NCI-H2227 treated with DMSO at 0.1 percent for 48 hours (cell line): ENCODE data around the gene NCLN.
A peak's percentile ranks its signal among the peaks of the same experiment; 100 is the strongest.
"Not testable (repeated sequence)": the region's sequence is repeated elsewhere in the genome, so short reads cannot be mapped to it uniquely, and the experiment has no call there.

ENCODE experiments used
- DNase-seq: peaks from one replicate; lab custom pipeline; 2025; lab: John Stamatoyannopoulos, UW

NCLN gene

DNA sequence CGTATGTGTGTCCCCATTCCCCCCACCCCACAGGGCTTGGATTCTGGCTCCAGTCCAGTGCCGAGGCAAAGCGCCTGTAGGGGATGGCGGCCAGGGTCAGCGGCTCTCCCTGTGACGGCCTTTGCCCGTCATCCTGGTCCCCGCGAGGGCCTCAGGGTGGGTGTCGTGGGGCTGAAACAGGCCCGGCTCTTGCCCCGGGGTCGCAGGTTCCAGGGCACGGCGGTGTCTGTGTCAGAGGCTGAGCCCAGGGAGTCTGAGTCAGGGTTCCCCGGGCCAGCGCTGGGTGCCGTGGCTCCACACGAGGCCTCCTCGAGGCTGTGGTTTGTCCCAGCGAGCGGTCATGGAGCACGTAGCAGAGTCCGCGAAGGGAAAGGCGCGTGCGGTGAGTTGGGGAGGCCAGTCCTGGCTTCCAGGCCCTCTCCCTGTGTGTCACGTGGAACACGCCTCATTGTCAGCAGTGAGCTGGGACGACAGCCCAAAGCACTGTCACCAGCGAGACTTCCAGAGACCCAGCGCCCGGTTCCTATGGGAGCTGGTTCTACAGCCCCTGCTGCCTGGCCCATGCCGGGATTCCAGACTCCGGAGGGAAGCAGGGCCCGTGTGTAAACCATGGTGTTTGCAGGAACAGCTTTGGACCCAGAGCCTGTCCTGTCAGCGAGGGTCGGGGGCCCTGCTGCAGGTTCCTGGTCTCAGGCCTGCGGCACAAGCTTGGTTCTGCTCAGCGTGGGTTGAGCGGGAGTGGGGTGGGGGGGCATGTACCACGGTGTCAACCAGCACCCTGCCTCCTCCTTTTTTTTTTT lies 13.4 kb downstream of the NCLN start:
- no peak for DNase-seq

DNA sequence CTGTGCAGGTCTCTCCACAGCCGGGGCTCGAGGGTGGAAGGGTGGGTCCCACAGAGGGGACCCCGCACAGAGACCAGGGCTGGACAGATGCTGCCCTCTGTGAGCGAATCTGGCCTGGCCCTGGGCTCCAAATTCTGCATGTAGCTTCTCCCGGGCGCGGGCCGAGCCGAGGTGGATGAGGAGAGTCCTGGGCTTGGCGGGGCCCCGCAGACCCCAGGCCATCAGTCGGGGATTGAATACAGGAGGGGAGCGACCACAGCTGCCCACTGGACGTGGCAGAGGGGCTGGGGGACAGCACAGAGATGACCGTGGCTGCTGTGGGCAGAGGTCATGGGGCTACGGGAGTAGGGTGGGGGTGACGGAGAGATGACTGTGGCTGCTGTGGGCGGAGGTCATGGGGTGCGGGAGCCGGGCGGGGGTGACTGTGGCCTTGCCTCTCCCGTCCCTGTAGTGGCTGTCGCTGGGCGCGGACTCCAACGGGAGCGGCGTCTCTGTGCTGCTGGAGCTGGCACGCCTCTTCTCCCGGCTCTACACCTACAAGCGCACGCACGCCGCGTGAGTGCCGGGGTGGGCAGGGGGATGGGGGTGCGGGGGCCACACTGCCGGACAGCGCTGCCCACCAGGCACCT lies 15.5 kb downstream of the NCLN start:
- no peak for DNase-seq

DNA sequence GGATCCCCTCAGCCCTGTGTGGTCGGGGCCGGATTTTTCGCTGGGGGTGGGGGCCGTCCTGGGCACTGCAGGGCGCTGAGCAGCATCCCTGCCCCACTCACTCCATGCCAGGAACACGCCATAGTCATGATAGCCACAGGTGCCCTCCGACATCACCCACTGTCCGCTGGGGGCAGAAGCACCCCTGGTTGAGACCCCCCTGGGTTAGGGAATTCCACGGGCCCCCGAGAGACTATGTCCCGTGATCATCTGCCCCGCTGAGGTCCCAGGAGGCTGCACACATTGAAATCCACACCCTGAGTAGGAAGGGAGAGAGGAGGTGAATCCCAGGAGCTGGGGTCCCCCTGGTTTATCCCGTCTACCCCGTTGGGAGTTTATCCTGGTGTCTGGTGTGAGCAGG lies 16.2 kb downstream of the NCLN start:
- no peak for DNase-seq

DNA sequence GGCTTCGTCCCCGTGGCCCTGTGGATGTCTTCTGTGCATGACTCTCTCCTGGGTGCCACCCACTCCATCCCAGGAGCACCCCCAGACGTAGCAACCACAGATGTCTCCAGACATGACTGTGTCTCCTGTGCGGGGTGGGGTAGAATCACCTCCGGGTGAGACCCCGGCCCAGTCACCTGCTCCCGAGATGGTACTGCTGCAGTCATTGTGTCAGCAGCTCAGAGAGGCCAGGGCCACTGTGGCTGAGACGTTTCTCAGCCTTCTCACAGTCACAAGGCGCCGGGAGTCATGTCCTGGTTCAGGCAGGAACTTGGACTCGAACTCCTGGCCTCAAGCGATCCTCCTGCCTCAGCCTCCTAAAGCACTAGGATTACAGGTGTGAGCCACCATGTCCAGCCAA lies 16.6 kb downstream of the NCLN start:
- no peak for DNase-seq

DNA sequence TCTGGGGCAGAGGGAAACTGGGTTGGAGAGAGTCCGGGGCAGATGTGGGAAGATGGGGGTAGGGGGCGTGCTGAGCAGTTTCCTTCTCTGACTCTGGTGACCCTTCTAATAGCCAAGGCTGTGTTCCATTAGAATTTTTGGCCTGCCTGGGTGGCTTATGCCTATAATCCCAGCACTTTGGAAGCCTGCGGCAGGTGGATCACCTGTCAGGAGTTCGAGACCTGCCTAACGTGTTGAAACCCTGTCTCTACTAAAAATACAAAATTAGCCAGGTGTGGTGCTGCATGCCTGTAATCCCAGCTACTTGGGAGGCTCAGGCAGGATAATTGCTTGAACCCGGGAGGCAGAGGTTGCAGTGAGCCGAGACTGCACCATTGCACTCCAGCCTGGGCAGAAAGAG lies 17.2 kb downstream of the NCLN start:
- DNase-seq, result not testable (repeated sequence)

DNA sequence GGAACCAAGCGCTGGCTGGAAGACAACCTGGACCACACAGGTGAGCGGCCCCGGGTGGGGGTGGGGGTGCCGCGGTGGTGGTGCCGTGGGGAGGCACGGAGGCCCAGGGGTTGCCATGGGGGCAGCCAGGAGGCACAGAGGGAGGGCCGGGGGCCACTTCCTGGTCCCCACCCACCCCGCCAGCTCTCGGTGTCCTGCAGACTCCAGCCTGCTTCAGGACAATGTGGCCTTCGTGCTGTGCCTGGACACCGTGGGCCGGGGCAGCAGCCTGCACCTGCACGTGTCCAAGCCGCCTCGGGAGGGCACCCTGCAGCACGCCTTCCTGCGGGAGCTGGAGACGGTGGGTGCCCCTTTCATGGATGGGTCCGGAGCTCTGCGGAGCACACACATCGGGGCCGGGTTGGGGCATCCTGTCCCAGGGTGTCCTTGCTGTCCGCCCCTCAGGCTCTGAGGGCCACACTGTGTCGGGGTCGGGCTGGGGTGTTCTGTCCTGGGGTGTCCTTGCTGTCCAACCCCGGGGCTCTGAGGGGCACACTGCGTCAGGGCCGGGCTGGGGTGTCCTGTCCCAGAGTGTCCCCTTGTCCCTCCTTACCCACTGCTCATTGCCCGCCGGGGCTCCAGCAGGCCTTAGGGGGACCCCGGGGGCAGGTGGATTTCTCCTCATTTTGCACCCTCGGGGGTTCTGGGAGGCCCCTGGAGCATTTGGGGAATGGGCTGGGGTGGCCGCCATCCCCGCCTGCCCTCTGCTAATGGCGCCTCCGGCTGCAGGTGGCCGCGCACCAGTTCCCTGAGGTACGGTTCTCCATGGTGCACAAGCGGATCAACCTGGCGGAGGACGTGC lies 18.3 kb downstream of the NCLN start:
- no peak for DNase-seq

DNA sequence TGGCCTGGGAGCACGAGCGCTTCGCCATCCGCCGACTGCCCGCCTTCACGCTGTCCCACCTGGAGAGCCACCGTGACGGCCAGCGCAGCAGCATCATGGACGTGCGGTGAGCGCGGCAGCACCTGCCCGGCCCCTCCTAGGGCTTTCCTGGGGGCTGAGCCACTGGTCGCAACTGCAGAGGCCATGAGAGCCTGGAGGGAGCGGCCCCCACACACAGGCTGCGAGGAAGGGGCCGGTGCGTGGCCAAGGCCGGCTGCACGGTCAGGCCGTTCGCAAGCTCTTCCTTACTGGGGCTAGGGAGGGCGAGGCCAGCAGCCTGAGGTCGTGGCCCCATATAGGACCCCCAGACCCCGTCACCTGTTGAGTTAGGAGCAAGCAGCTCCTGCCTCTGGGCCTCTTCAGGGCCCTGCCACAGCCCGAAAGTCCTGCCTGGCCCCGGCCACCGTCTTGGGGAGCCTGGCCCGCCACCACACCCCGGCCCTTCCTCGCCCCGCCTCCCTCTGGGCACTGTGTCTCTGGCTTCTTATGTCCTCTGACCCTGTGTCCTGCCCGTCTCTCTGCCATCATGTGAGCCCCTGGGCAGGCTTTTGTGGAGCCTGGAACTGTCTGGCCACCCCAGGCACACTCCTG lies 19.0 kb downstream of the NCLN start:
- no peak for DNase-seq

DNA sequence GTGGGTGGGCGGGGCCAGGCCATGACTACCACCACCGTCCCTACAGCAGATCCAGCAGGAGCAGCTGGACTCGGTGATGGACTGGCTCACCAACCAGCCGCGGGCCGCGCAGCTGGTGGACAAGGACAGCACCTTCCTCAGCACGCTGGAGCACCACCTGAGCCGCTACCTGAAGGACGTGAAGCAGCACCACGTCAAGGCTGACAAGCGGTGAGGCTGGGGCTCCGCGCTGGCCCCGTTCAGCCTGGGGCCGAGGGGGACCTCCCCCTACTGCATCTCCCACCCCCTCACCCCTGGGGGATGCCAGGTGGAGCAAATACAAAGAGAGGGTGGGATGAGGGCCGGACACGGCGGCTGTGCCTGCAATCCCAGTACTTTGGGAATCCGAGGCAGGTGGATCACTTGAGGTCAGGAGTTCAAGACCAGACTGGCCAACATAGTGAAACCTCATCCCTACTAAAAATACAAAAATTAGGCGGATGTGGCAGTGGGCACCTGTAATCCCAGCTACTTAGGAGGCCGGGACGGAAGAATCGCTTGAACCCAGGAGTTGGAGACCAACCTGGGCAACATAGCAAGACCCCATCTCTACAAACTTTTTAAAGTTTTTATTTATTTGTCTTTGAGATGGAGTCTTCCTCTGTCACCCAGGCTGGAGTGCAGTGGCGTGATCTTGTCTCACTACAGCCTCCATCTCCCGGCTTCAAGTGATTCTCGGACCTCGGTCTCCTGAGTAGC lies 20.7 kb downstream of the NCLN start:
- DNase-seq, result no peak

DNA sequence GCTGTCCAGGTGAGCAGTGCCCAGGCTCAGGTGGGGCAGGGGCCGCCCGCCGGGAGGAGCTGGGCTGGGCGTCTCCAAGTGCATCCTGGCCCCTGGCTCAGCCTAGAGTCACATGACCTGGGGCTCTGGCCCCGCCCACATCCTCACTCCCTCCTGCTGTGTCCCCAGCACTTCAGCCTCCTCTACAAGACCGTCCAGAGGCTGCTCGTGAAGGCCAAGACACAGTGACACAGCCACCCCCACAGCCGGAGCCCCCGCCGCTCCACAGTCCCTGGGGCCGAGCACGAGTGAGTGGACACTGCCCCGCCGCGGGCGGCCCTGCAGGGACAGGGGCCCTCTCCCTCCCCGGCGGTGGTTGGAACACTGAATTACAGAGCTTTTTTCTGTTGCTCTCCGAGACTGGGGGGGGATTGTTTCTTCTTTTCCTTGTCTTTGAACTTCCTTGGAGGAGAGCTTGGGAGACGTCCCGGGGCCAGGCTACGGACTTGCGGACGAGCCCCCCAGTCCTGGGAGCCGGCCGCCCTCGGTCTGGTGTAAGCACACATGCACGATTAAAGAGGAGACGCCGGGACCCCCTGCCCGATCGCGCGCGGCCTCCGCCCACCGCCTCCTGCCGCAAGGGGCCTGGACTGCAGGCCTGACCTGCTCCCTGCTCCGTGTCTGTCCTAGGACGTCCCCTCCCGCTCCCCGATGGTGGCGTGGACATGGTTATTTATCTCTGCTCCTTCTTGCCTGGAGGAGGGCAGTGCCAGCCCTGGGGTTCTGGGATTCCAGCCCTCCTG lies 21.9 kb downstream of the NCLN start:
- no peak for DNase-seq

DNA sequence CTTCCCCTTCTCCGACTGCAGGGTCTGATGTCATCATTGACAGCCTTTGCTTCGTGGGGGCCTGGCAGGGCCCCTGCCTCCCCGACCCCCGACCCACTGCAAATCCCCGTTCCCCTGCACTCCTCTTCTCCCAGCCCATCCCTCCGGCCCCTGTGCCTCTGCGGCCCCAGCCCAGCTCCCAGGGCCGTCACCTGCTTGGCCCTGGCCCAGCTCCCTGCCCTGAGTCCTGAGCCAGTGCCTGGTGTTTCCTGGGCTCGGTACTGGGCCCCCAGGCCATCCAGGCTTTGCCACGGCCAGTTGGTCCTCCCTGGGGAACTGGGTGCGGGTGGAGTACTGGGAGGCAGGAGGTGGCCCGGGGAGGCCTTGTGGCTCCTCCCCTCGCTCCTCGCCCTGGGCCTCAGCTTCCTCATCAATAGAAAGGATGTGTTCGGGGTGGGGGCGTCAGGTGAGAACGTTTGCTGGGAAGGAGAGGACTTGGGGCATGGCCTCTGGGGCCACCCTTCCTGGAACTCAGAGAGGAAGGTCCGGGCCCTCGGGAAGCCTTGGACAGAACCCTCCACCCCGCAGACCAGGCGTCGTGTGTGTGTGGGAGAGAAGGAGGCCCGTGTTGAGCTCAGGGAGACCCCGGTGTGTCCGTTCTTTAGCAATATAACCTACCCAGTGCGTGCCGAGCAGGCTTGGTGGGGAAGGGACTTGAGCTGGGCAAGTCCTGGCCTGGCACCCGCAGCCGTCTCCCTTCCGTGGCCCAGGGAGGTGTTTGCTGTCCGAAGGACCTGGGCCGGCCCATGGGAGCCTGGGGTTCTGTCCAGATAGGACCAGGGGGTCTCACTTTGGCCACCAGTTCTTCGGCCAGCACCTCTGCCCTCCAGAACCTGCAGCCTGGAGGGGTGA lies 22.8 kb downstream of the NCLN start:
- DNase-seq, result no peak

DNA sequence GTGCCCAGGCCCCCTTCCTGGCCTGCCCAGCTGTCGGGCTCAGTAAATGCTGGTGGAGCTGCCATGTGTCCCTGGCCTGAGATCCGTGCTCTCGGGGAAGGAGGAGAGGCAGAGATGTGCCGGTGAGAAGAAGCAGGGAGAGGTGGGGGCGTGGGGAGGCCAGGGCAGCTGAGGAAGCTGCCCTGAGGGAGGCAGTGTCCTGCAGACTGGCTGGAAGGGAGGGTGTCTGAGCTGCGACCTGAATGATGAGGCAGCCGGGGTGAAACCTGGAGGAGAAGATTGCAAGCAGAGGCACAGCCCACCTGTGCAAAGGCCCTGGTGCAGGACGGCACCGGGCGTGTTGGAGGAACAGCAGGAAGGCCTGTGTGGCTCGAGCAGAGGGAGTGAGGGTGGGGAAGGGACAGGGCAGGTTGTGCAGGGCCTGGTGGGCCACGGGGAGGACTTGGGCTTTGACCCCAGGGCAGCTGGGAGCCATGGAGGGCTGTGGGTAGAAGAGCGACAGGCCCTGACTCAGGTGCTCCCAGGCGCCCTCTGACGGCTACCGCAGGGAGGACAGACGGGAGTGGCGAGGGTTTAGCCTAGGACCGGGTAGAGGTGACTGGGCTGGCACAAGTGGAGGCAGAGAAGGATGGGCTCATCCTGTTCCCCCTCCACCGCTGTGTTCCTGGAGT lies 24.8 kb downstream of the NCLN start:
- no peak for DNase-seq

DNA sequence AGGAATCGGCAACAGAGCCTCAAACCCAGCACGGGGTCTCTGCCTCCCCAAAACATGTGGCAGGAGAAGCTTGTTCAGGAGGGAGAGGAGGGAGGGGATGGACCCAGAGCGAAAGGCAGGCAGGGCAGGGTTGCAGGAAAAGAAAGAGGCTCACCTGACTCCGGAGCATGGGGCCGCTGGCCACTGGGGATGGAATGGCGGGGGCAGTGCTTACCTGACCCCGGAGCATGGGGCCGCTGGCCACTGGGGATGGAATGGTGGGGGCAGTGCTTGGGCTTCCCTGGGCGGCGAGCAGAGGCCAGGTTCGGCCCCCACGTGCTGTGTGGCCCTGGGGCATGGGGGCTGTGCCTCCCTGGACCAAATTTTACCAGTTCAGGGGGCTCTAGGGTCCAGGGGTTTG lies 25.5 kb downstream of the NCLN start:
- DNase-seq, result no peak

DNA sequence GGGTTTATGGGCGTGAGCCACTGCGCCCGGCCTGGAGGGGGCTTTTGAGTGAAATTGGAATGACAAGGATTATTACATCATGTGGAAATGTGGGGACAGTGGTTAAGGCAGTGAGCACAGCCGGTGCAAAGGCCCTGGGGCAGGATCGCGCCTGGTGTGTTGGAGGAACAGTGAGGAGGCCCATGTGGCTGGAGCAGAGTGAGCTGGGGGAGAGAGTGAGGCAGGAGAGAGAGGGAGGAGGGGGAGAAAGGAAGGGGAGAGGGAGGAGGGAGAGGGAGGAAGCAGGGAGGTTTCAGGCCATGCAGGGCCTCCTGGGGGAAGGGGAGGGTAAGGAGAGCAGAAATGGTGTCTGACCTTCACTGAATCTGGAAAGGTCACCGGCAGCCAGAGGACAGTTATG lies 27.4 kb downstream of the NCLN start:
- DNase-seq, result no peak

DNA sequence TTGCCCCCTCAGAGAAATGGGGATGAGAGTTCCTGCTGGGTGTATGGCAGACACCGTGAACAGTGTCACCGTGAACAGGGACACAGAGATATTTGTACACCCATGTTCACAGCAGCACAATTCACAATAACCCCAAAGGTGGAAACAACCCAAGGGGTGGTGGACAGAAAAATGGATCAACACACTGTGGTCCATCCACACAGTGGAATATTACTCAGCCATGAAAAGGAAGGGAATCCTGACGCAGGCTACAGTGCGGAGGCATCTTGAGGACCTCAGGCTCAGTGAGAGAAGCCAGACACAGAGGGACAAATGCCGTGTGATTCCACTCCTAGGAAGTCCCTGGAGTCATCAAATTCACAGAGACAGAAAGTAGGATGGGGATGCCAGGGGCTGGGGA lies 31.1 kb downstream of the NCLN start:
- no peak for DNase-seq

DNA sequence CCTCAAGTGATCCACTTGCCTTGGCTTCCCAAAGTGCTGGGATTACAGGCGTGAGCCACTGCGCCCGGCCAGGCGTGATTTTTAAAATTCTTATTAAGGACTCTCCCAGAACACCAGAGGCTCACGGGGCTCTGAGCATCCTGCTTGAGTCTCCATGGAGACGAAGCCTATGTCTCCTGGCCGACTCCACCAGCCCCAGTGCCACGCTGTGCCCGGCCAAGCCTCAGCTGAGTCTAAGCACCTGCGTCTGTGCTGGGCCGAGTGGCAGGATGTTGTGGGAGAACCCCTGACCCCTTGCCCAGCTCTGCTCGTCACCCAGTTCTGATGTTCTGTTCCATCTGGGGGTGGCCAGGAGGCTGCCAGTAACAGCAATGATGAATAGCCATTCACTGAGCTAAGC lies 34.8 kb downstream of the NCLN start:
- DNase-seq, result no peak

DNA sequence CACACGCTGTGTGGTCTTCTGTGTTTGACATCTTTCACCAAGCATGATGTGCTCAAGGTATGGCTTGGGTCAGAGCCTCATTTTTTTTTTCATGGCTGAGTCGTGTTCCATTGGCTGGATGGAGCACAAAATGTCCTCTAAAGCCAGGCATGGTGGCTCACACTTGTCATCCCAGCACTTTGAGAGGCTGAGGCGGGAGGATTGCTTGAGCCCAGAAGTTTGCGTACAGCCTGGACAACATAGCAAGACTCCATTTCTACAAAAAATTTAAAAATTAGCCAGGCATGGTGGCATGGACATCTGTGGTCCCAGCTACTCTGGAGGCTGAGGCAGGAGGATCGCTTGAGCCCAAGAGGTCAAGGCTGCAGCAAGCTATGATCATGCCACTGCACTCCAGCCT lies 35.8 kb downstream of the NCLN start:
- not testable (repeated sequence) for DNase-seq

DNA sequence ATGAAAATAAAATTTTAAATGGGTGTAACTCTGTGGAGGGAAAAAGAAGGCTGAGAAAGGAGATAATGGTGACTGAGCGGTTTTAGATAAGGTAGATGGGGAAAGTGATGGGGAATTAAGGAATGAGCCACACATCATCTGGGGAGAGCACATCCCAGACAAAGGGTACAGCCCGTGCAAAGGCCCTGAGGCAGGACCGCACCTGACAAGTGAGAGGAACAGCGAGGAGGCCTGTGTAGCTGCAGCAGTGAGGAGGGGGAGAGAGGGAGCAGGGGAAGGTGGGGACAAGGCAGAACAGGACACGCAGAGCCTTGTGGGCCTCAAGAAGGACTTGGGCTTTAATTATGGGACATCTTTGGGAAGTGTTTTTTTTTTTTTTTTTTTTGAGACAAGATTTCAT lies 37.0 kb downstream of the NCLN start:
- DNase-seq, result no peak

DNA sequence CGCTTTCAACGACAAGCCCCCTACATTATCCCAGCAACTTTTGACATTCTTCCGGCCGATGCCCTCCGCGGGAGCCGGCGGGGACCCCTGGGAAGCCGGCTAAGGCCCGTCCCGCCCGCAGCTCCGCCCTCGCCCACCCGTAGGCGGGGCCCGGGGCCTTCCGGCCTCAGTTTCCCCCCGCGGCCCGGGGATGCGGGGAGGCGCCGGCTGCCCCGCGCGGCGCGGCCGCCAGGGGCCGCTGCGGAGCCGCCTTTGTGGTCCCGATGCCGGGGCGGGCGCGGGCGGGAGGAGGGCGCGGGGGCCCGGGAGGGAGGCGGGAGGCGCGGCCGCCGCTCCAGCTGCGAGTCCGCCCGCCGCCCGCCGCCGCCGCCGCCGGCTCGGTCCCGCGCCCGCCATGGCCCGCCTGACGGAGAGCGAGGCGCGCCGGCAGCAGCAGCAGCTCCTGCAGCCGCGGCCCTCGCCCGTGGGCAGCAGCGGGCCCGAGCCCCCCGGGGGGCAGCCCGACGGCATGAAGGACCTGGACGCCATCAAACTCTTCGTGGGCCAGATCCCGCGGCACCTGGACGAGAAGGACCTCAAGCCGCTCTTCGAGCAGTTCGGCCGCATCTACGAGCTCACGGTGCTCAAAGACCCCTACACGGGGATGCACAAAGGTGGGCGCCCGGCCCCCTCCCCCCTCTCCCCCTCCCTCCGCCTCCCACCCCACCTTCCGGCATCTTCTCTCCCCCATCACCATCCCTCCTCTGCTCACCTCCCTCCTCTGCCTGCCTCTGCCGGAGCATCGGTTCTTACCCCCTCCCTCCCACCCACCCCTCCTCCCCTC lies 38.8 kb downstream of the NCLN start, which contains the start of gene CELF5:
Gene CELF5 (plus strand): TSS at position 316 of the 823 bp plus-strand sequence. CDS start 79 bp downstream, at position 395.
- DNase-seq, result peak; percentile 3

DNA sequence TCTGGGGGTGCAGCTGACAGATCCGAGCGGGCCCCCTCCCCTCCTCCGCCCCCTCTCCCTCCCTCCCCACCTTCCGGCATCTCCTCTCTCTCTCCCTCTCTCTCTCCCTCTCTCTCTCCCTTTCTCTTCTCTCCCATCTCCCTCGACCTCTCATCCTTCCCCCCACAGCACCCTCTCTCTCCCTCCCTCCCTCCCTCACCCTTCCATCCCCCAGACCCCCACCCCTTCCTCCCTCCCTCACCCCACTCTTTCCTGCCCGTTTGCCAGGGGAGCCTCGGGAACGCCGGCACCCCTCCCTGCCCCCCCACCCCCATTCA lies 39.4 kb downstream of the NCLN start:
- no peak for DNase-seq
